H1 (cell line): ENCODE results near the gene CEP85. TPM values are rescaled to one million over a fixed set of nuclear protein-coding genes. Genes with fewer than 3 reads are reported as not detected.

ENCODE experiments used
- CTCF ChIA-PET: fragments of 300-600 bp; sonication (Branson Sonifier 250); formaldehyde crosslinking; loops from one replicate; lab custom pipeline; 2021; ENCODE audit not compliant: partially characterized antibody; lab: Charles Lee
- POLR2A ChIA-PET: fragments of 300-600 bp; sonication (Branson Sonifier 250); formaldehyde crosslinking; loops from one replicate; lab custom pipeline; 2021; ENCODE audit warnings: inconsistent platforms; ENCODE audit not compliant: partially characterized antibody; lab: Charles Lee
- DNase-seq, 2 experiments: peaks; one replicate each; pipeline versions ENCODE4 v3.0.0 to v3.0.0-alpha.2; 2010 to 2022; ENCODE audit warnings: low spot score in 2 of 2, low read depth in 1 of 2, mixed read lengths in 1 of 2
- FAIRE-seq: peaks from 2 replicates; lab custom pipeline; 2011; peaks lifted over from hg19 to GRCh38; lab: Jason Lieb, UNC
- H2AFZ ChIP-seq: 2 replicates; pipeline ENCODE4 v1.8.1; 2012; ENCODE audit warnings: low read length, inconsistent platforms
- H2AK5ac ChIP-seq: 2 replicates; pipeline ENCODE4 v1.6.1; 2013; ENCODE audit warnings: low read depth, low read length
- H2BK120ac ChIP-seq: replicated peaks from 2 replicates; pipeline ENCODE3; 2013; ENCODE audit warnings: low read depth, low read length, inconsistent platforms
- H2BK12ac ChIP-seq: 2 replicates; pipeline ENCODE4 v1.6.1; 2013; ENCODE audit warnings: low read depth, low read length
- H2BK15ac ChIP-seq: 2 replicates; pipeline ENCODE4 v1.6.1; 2013; ENCODE audit warnings: low read length
- H2BK20ac ChIP-seq: 2 replicates; pipeline ENCODE4 v1.6.1; 2013; ENCODE audit warnings: low read length
- H2BK5ac ChIP-seq: 2 replicates; pipeline ENCODE4 v1.6.1; 2013; ENCODE audit warnings: low read depth, low read length
- H3K14ac ChIP-seq: 2 replicates; pipeline ENCODE4 v1.6.1; 2013; ENCODE audit warnings: inconsistent platforms; ENCODE audit not compliant: insufficient read length
- H3K18ac ChIP-seq: 2 replicates; pipeline ENCODE4 v1.6.1; 2013; ENCODE audit warnings: low read length; ENCODE audit errors: extremely low read depth
- H3K23ac ChIP-seq: 2 replicates; pipeline ENCODE4 v1.6.1; 2013; ENCODE audit warnings: inconsistent platforms; ENCODE audit not compliant: insufficient read length
- H3K23me2 ChIP-seq: 2 replicates; pipeline ENCODE4 v1.6.1; 2013; ENCODE audit warnings: low read depth, low read length
- H3K27ac ChIP-seq: 2 replicates; pipeline ENCODE4 v1.6.1; 2011; ENCODE audit warnings: low read depth, low read length, inconsistent platforms
- H3K27me3 ChIP-seq, 4 experiments: replicated peaks in 1 of 4; 1 replicate in 1 of 4; 2 replicates in 3 of 4; pipeline versions ENCODE4 v1.6.1 to v1.8.1; 2011 to 2013; ENCODE audit warnings: low read length in 3 of 4, mild to moderate bottlenecking in 3 of 4, inconsistent platforms in 2 of 4, mixed read lengths in 2 of 4, moderate library complexity in 1 of 4; ENCODE audit not compliant: control insufficient read depth in 3 of 4, insufficient read depth in 3 of 4; ENCODE audit errors: extremely low read depth in 1 of 4
- H3K36me3 ChIP-seq, 4 experiments: 2 replicates each; pipeline versions ENCODE4 v1.6.1 to v1.8.1; 2011 to 2013; ENCODE audit warnings: mild to moderate bottlenecking in 4 of 4, low read length in 3 of 4, moderate library complexity in 2 of 4, control low read depth in 1 of 4, inconsistent platforms in 1 of 4; ENCODE audit not compliant: insufficient read depth in 4 of 4, control insufficient read depth in 2 of 4
- H3K4ac ChIP-seq: replicated peaks from 2 replicates; pipeline ENCODE3; 2013; ENCODE audit warnings: low read length, low read depth, mixed read lengths, inconsistent platforms; ENCODE audit not compliant: insufficient read length
- H3K4me1 ChIP-seq, 4 experiments: replicated peaks in 1 of 4; 1 replicate in 1 of 4; 2 replicates in 3 of 4; pipeline versions ENCODE4 v1.6.1 to v1.8.1; 2011 to 2013; ENCODE audit warnings: low read length in 3 of 4, inconsistent platforms in 2 of 4, mixed read lengths in 1 of 4; ENCODE audit not compliant: insufficient read depth in 4 of 4, control insufficient read depth in 3 of 4
- H3K4me2 ChIP-seq, 2 experiments: 2 replicates each; pipeline versions ENCODE4 v1.6.1 to v1.8.1; 2011 to 2013; ENCODE audit warnings: low read depth in 2 of 2, low read length in 2 of 2, control low read depth in 1 of 2, inconsistent platforms in 1 of 2, mild to moderate bottlenecking in 1 of 2; ENCODE audit not compliant: insufficient read depth in 1 of 2
- H3K4me3 ChIP-seq, 4 experiments: fragments of 200-600, 300-600 bp in 1 of 4; sonication (generic), shearing (Covaris generic), sonication (Bioruptor Twin) in 1 of 4; 2 replicates each; pipeline versions ENCODE4 v1.5.1 to v1.8.1; 2011 to 2016; ENCODE audit warnings: low read length in 4 of 4, low read depth in 3 of 4, control low read depth in 2 of 4, inconsistent platforms in 2 of 4, mild to moderate bottlenecking in 2 of 4, mixed read lengths in 1 of 4, moderate library complexity in 1 of 4; ENCODE audit not compliant: insufficient read depth in 2 of 4; ENCODE audit errors: extremely low read depth in 1 of 4
- H3K56ac ChIP-seq: replicated peaks from 2 replicates; pipeline ENCODE3; 2013; ENCODE audit warnings: low read depth, mild to moderate bottlenecking, mixed read lengths, low read length, inconsistent platforms; ENCODE audit not compliant: insufficient read length
- H3K79me1 ChIP-seq: 2 replicates; pipeline ENCODE4 v1.6.1; 2013; ENCODE audit warnings: low read depth, low read length, control low read depth
- H3K79me2 ChIP-seq, 2 experiments: 2 replicates each; pipeline versions ENCODE4 v1.6.1 to v1.8.1; 2012 to 2013; ENCODE audit warnings: low read length in 2 of 2, mild to moderate bottlenecking in 2 of 2, inconsistent platforms in 1 of 2; ENCODE audit not compliant: insufficient read depth in 2 of 2, control insufficient read depth in 1 of 2
- H3K9ac ChIP-seq, 4 experiments: replicated peaks in 1 of 4; 1 replicate in 1 of 4; 2 replicates in 3 of 4; pipeline versions ENCODE4 v1.6.1 to v1.8.1; 2011 to 2013; ENCODE audit warnings: low read depth in 3 of 4, low read length in 3 of 4, control low read depth in 2 of 4, mild to moderate bottlenecking in 2 of 4, moderate library complexity in 2 of 4, inconsistent platforms in 1 of 4; ENCODE audit errors: extremely low read depth in 1 of 4
- H3K9me3 ChIP-seq, 2 experiments: 2 replicates each; pipeline versions ENCODE4 v1.6.1 to v1.8.1; 2012 to 2013; ENCODE audit warnings: mild to moderate bottlenecking in 2 of 2, moderate library complexity in 2 of 2, control low read depth in 1 of 2, inconsistent platforms in 1 of 2, low read depth in 1 of 2, low read length in 1 of 2, mixed read lengths in 1 of 2; ENCODE audit not compliant: insufficient read depth in 2 of 2
- H4K20me1 ChIP-seq, 2 experiments: replicated peaks in 1 of 2; 2 replicates each; pipeline versions ENCODE3 to v1.8.1; 2011 to 2013; ENCODE audit warnings: inconsistent platforms in 2 of 2, low read length in 2 of 2, mild to moderate bottlenecking in 1 of 2; ENCODE audit not compliant: insufficient read depth in 2 of 2, control insufficient read depth in 1 of 2
- H4K5ac ChIP-seq: 2 replicates; pipeline ENCODE4 v1.6.1; 2013; ENCODE audit warnings: low read length, low read depth, mixed read lengths, inconsistent platforms; ENCODE audit not compliant: insufficient read length
- H4K8ac ChIP-seq: 2 replicates; pipeline ENCODE4 v1.8.0; 2013; ENCODE audit warnings: mild to moderate bottlenecking, moderate library complexity, low read length, inconsistent platforms; ENCODE audit not compliant: insufficient read depth; ENCODE audit errors: extremely low read depth
- H4K91ac ChIP-seq: replicated peaks from 2 replicates; pipeline ENCODE3; 2013; ENCODE audit warnings: low read length, mixed read lengths, inconsistent platforms; ENCODE audit not compliant: insufficient read length
- BACH1 ChIP-seq: IDR thresholded peaks from 2 replicates; pipeline ENCODE4 v1.6.1; 2012; ENCODE audit warnings: low read length, improper control_type of control experiment
- BCL11A ChIP-seq, 2 experiments: IDR thresholded peaks; one replicate each; pipeline ENCODE4 v1.6.1; 2011; ENCODE audit warnings: low read depth in 2 of 2, low read length in 2 of 2, mild to moderate bottlenecking in 2 of 2
- CREB1 ChIP-seq: IDR thresholded peaks from 2 replicates; pipeline ENCODE4 v1.6.1; 2012; ENCODE audit warnings: inconsistent platforms
- EGR1 ChIP-seq: IDR thresholded peaks from 2 replicates; pipeline ENCODE4 v1.6.1; 2011; ENCODE audit warnings: low read depth, low read length, borderline replicate concordance
- KDM4A ChIP-seq: IDR thresholded peaks from one replicate; pipeline ENCODE4 v1.7.1; 2012; ENCODE audit warnings: low read depth, mild to moderate bottlenecking, moderate library complexity, low read length, inconsistent platforms; ENCODE audit not compliant: severe bottlenecking
- WGBS, 2 experiments: shearing (Covaris generic) in 1 of 2; methylation state at CpG; one replicate each; pipeline versions ENCODE4 v1.1.6 to v1.1.7; 2013 to 2015; ENCODE audit warnings: low lambda C conversion rate in 2 of 2, mixed read lengths in 2 of 2, inconsistent platforms in 1 of 2, low coverage in 1 of 2, missing lambda C conversion rate in 1 of 2; ENCODE audit not compliant: insufficient replicate concordance in 2 of 2, insufficient coverage in 1 of 2, insufficient read length in 1 of 2; ENCODE audit errors: extremely low coverage in 1 of 2, missing lambda C conversion rate in 1 of 2; 5-methylcytosine and 5-hydroxymethylcytosine counted together
- polyA plus RNA-seq, 7 experiments: library from polyadenylated mRNA; depleted of rRNA in 3 of 7; stranded (reverse) in 5 of 7; unstranded in 2 of 7; fragments of >200 nt in 5 of 7; fragments of 200-250 nt in 2 of 7; gene quantifications; 1 replicate in 5 of 7; 2 replicates in 1 of 7; 4 replicates in 1 of 7; pipeline versions ENCODE4 v1.2.1 to v1.2.3, GENCODE V29; 2011 to 2013; ENCODE audit warnings: missing spikeins in 2 of 7, mixed read lengths in 2 of 7
- total RNA-seq: library from RNA; stranded (reverse); fragmentation: NEBNext Ultra II Directional; extraction: Animal tissue kit (Norgen Biotek cat#: 25700); gene quantifications from 2 replicates; pipeline ENCODE4 v1.2.1, GENCODE V29; 2021

CEP85 gene
- total and polyA plus RNA-seq, 2 of the 8 experiments (the other 6 are each of a cell fraction or from before 2014, with no cell fraction given): 40.4 to 43.7 TPM

GRCh38 chr1:26189331-26189730 is 44.7 kb upstream of the CEP85 start:
- no peak overlapping the region for H2BK12ac ChIP-seq
- H3K4me2 ChIP-seq: no peak overlapping the region
- H3K79me1 ChIP-seq: no peaks in the 10 kb centered on the region
- H3K9ac ChIP-seq: no peak overlapping the region
- no peak overlapping the region for H2BK5ac ChIP-seq
- H3K27ac ChIP-seq: no peak overlapping the region
- H4K91ac ChIP-seq: no peak overlapping the region
- H2BK120ac ChIP-seq: no peak overlapping the region
- FAIRE-seq (no peak), DNase-seq (no peak)
- H3K14ac ChIP-seq: no peak overlapping the region
- no peak overlapping the region for H4K8ac ChIP-seq
- H3K23me2 ChIP-seq: no peaks in the 10 kb centered on the region
- no peak overlapping the region for H2AK5ac ChIP-seq
- no peak overlapping the region for H4K5ac ChIP-seq
- no peak overlapping the region for H2BK15ac ChIP-seq
- H3K36me3 ChIP-seq: peaks cover 0 to 10% (median 2%) of the 10 kb centered on the region in 4 experiments; a peak in 3 of 8 replicates
- no peaks in the 10 kb centered on the region for H3K27me3 ChIP-seq
- H3K4ac ChIP-seq: no peak overlapping the region
- no peaks in the 10 kb centered on the region for H3K79me2 ChIP-seq
- no peak overlapping the region for H2AFZ ChIP-seq
- no peak overlapping the region for H3K56ac ChIP-seq
- POLR2A ChIA-PET: interaction anchor here (0.6 to 3.2 kb wide), 11 partner anchors 9 to 297 kb away, joined by 3 to 22 read pairs (median 4); partner anchors contain the start of genes CEP85, CNKSR1, SH3BGRL3 and ZNF593OS
- no peak overlapping the region for H3K23ac ChIP-seq
- H2BK20ac ChIP-seq: no peak overlapping the region
- no peak overlapping the region for H3K4me3 ChIP-seq
- no peaks in the 10 kb centered on the region for H3K9me3 ChIP-seq
- peaks cover 0 to 7% (median 2%) of the 10 kb centered on the region in 4 experiments; a peak in 3 of 7 replicates for H3K4me1 ChIP-seq
- TF ChIP-seq EGR1 (no peak), KDM4A (no peak), BACH1 (no peak), CREB1 (no peak), BCL11A (IDR thresholded peaks at IDR 0.05; ENCODE audit: low read depth in 2 of 2, low read length in 2 of 2) (no peak)
- H4K20me1 ChIP-seq: no peaks in the 10 kb centered on the region
- WGBS, 2 experiments: 91% methylated on average over 6 of the region's 6 CpGs; no CpG with 5 or more reads in 1 of the 2 experiments
- no peak overlapping the region for H3K18ac ChIP-seq
- CTCF ChIA-PET: interaction anchor here (0.9 to 12.6 kb wide), 20 partner anchors 10 to 129 kb away, joined by 3 to 159 read pairs (median 6); partner anchors contain the start of genes C1orf232, CD52, CEP85 and CNKSR1
